Adrenal gland (tissue), 12 donors: Measurements from ENCODE around the gene ETV5. TPM values are rescaled to one million over a fixed set of nuclear protein-coding genes. Genes with fewer than 3 reads are reported as not detected.

Experiments
- DNase-seq, 7 donors: peaks; one replicate each; pipeline ENCODE4 v3.0.0-alpha.2; 2019 to 2020
- H3K27ac ChIP-seq, 5 donors: fragments of 200-600 bp; sonication (generic) in 4 of 5; 1 replicate in 3 of 5; 2 replicates in 2 of 5; pipeline versions ENCODE4 v1.5.1 to v1.8.0; 2016 to 2020; ENCODE audit warnings: mild to moderate bottlenecking in 1 of 5
- H3K27me3 ChIP-seq: fragments of 200-600 bp; 2 replicates; pipeline ENCODE4 v1.8.0; 2021
- H3K36me3 ChIP-seq, 2 donors: fragments of 200-600 bp; replicated peaks in 1 of 2; 1 replicate in 1 of 2; 2 replicates in 1 of 2; pipeline versions ENCODE4 v1.5.1 to v1.8.0; 2018 to 2022
- H3K4me1 ChIP-seq, 2 donors: fragments of 200-600 bp; replicated peaks in 1 of 2; 1 replicate in 1 of 2; 2 replicates in 1 of 2; pipeline versions ENCODE4 v1.5.1 to v1.8.0; 2018 to 2021
- H3K4me3 ChIP-seq, 4 donors: fragments of 200-600 bp; sonication (generic) in 3 of 4; one replicate each; pipeline ENCODE4 v1.5.1; 2016 to 2018
- H3K9me3 ChIP-seq, 3 donors: fragments of 200-600 bp; sonication (generic) in 1 of 3; replicated peaks in 1 of 3; 1 replicate in 2 of 3; 2 replicates in 1 of 3; pipeline versions ENCODE4 v1.5.1 to v1.8.0; 2016 to 2021
- CTCF ChIP-seq, 6 experiments: fragments of 450-650 bp in 4 of 6; fragments of 200-600 bp in 2 of 6; sonication (generic) in 1 of 6; IDR thresholded peaks; 1 replicate in 5 of 6; 2 replicates in 1 of 6; pipeline versions ENCODE4 v1.5.1 to v1.8.0; 2016 to 2021; ENCODE audit warnings: antibody characterized with exemption in 6 of 6, mild to moderate bottlenecking in 2 of 6, moderate library complexity in 1 of 6
- POLR2A ChIP-seq, 2 donors: fragments of 450-650 bp; IDR thresholded peaks; one replicate each; pipeline ENCODE4 v1.6.1; 2017; ENCODE audit warnings: antibody characterized with exemption in 2 of 2, mild to moderate bottlenecking in 2 of 2, moderate library complexity in 1 of 2
- WGBS, 4 donors: extraction: QIAGEN DNeasy Blood & Tissue Kit in 2 of 4; methylation state at CpG; one replicate each; pipeline versions ENCODE4 v1.1.5 to v1.1.7; 2013 to 2017; 5-methylcytosine and 5-hydroxymethylcytosine counted together
- intact Hi-C, 2 donors: fragments of 100-400 bp; cut with DNase I; formaldehyde crosslinking; loops; one replicate each; pipeline versions ENCODE4 v1.14.1 to v1.15.0; 2022 to 2023
- polyA plus RNA-seq, 3 donors: library from polyadenylated mRNA; stranded (reverse); fragments of 200-250 nt in 2 of 3; fragments of 350-450 nt in 1 of 3; fragmentation: Illumina TruSeq in 1 of 3; extraction: RNeasy Lipid Tissue Mini Kit (QIAGEN cat#74804) in 1 of 3; gene quantifications; one replicate each; pipeline ENCODE4 v1.2.3, GENCODE V29; 2013 to 2014
- total RNA-seq, 9 donors: library from RNA; depleted of rRNA in 4 of 9; stranded (reverse); fragments of >200 nt in 4 of 9; fragments of 120-200 nt in 1 of 9; fragmentation: NEBNext Ultra II Directional in 1 of 9; extraction: Animal tissue kit (Norgen Biotek cat#: 25700) in 1 of 9; gene quantifications; one replicate each; pipeline versions ENCODE4 v1.1.0 to v1.2.4, GENCODE V29; 2013 to 2023
- donor health status: healthy with polysubstance abuse.
- donor health status: Bipolar disorder and iron deficiency.
- donor health status: DM: yes; HTN: yes; CAD: no.
- donor health status: DM: no; HTN: no; CAD: no.
- donor health status: DM: no; HTN: no; CAD: no.
- donor health status: DM: yes; HTN: yes; CAD: no.

ETV5 gene
- total and polyA plus RNA-seq, 12 donors, result 17.2 to 114 (median 63.3) TPM

GRCh38 chr3:186119499-186119898 lies 10.6 kb upstream of the ETV5 start:
- intact Hi-C loops, result no loop called here
- no peak overlapping the region for H3K27ac ChIP-seq
- no peak overlapping the region for H3K4me3 ChIP-seq
- no peaks in the 10 kb centered on the region for H3K4me1 ChIP-seq
- no peak for DNase-seq
- no peak for TF ChIP-seq POLR2A (IDR thresholded peaks at IDR 0.05)
- TF ChIP-seq CTCF (IDR thresholded peaks at IDR 0.05), result no peak
- no peaks in the 10 kb centered on the region for H3K36me3 ChIP-seq
- H3K27me3 ChIP-seq, result no peaks in the 10 kb centered on the region
- H3K9me3 ChIP-seq, result no peaks in the 10 kb centered on the region
- 74 to 87% (median 77%) methylated on average over 4 of the region's 4 CpGs for WGBS, 4 donors

GRCh38 chr3:186118692-186119091 lies 9.8 kb upstream of the ETV5 start:
- intact Hi-C loops, result no loop called here
- Histone ChIP-seq H3K9me3 (no peaks in the 10 kb centered on the region), H3K4me3 (no peak overlapping the region), H3K36me3 (no peaks in the 10 kb centered on the region), H3K27me3 (no peaks in the 10 kb centered on the region), H3K27ac (no peak overlapping the region), H3K4me1 (no peaks in the 10 kb centered on the region)
- no peak for TF ChIP-seq CTCF (IDR thresholded peaks at IDR 0.05)
- TF ChIP-seq POLR2A (IDR thresholded peaks at IDR 0.05), result no peak
- DNase-seq, result no peak
- 91 to 98% (median 93%) methylated on average over 3 to 5 of the region's 5 CpGs for WGBS, 4 donors

- no peak for DNase-seq
- H3K27me3 ChIP-seq, result no peaks in the 10 kb centered on the region
- H3K9me3 ChIP-seq, result no peaks in the 10 kb centered on the region
- 88 to 95% (median 92%) methylated on average over 3 of the region's 3 CpGs for whole genome bisulfite sequencing, 4 donors
- no peak overlapping the region for H3K27ac ChIP-seq
- H3K36me3 ChIP-seq, result no peaks in the 10 kb centered on the region
- no peaks in the 10 kb centered on the region for H3K4me1 ChIP-seq
- no peak overlapping the region for H3K4me3 ChIP-seq
- intact Hi-C loops, result no loop called here
- TF ChIP-seq CTCF (IDR thresholded peaks at IDR 0.05) (no peak), POLR2A (IDR thresholded peaks at IDR 0.05) (no peak)
Measured at GRCh38 chr3:186117521-186118134, 8.7 kb upstream of the ETV5 start.

GRCh38 chr3:186115239-186115996 lies 6.5 kb upstream of the ETV5 start:
- Histone ChIP-seq H3K27ac (no peak overlapping the region), H3K27me3 (no peaks in the 10 kb centered on the region), H3K4me3 (no peak overlapping the region), H3K4me1 (peaks cover 3 to 5% of the 10 kb centered on the region in 2 donors), H3K36me3 (no peaks in the 10 kb centered on the region), H3K9me3 (no peaks in the 10 kb centered on the region)
- intact Hi-C loops, result no loop called here
- WGBS, 4 donors, result 86 to 95% (median 92%) methylated on average over 6 to 15 of the region's 15 CpGs
- peak in 1 of 7 donors; percentile 21 for DNase-seq
- TF ChIP-seq CTCF (IDR thresholded peaks at IDR 0.05) (no peak), POLR2A (IDR thresholded peaks at IDR 0.05) (no peak)
